Measurements from ENCODE around the gene FADS6. TPM values are rescaled to one million over a fixed set of nuclear protein-coding genes. Genes with fewer than 3 reads are reported as not detected.
"Not testable (repeated sequence)": the region's sequence is repeated elsewhere in the genome, so short reads cannot be mapped to it uniquely, and the experiment has no call there.

FADS6 gene
- total RNA-seq, 2 experiments from 2014 or later: not detected

DNA sequence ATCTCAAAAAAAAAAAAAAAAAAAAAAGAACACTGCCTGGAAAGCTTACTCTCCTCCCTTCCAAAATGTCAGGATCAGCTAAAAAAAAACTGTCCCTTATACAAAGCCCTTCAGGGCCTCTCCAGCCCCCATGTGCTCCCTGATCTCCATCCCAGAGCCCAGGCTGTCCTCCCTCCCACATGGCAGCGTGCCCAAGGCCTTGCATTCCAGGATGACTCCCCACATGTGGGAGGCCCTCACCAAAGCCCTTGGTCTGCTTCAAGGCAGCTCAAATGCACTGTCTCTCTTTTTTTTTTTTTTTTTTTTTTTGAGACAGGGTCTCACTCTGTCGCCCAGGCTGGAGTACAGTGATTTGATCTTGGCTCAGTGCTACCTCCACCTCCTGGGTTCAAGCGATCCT lies 22.9 kb downstream of the FADS6 start:
- peaks cover 23% of the 10 kb centered on the region for H3K4me1 Mint-ChIP-seq (ENCODE audit: low read depth)
- H3K36me3 Mint-ChIP-seq: peaks cover 2% of the 10 kb centered on the region
- ChIA-PET POLR2A (no interaction called here), CTCF (interaction anchor here (1.4 to 5.4 kb wide), 2 partner anchors 9 to 133 kb away, joined by 3 to 42 read pairs; partner anchors contain the start of genes GRIN2C and RAB37)
- no peak for DNase-seq
- H3K27ac Mint-ChIP-seq: no peak overlapping the region
- intact Hi-C loops (cut with micrococcal nuclease): loop anchor here (5.0 kb wide), 1 partner anchor 312 kb away; the partner anchor contains the start of gene SUMO2
- H3K9me3 Mint-ChIP-seq: no peaks in the 10 kb centered on the region
- H3K27me3 Mint-ChIP-seq: no peaks in the 10 kb centered on the region
- no peak overlapping the region for H3K4me3 Mint-ChIP-seq

GRCh38 chr17:74870028-74870427 lies 23.4 kb downstream of the FADS6 start:
- intact Hi-C loops (cut with micrococcal nuclease): loop anchor here (5.0 kb wide), 1 partner anchor 312 kb away; the partner anchor contains the start of gene SUMO2
- H3K9me3 Mint-ChIP-seq, H3K4me3 Mint-ChIP-seq, DNase-seq, H3K27ac Mint-ChIP-seq, H3K27me3 Mint-ChIP-seq, H3K36me3 Mint-ChIP-seq, POLR2A ChIA-PET: not testable (repeated sequence)
- H3K4me1 Mint-ChIP-seq (ENCODE audit: low read depth): peaks cover 20% of the 10 kb centered on the region
- CTCF ChIA-PET: interaction anchor here (0.6 to 5.4 kb wide), 4 partner anchors 9 to 133 kb away, joined by 3 to 42 read pairs (median 4); partner anchors contain the start of genes GRIN2C and RAB37

GRCh38 chr17:74868908-74869255 lies 24.6 kb downstream of the FADS6 start:
- DNase-seq: no peak
- H3K36me3 Mint-ChIP-seq: peaks cover 2% of the 10 kb centered on the region
- CTCF ChIA-PET: interaction anchor here (0.8 to 5.4 kb wide), 5 partner anchors 8 to 212 kb away, joined by 3 to 42 read pairs (median 4); partner anchors contain the start of gene GRIN2C
- no peaks in the 10 kb centered on the region for H3K27me3 Mint-ChIP-seq
- POLR2A ChIA-PET: no interaction called here
- peaks cover 21% of the 10 kb centered on the region for H3K4me1 Mint-ChIP-seq (ENCODE audit: low read depth)
- intact Hi-C loops (cut with micrococcal nuclease): no loop called here
- H3K9me3 Mint-ChIP-seq: no peaks in the 10 kb centered on the region
- no peak overlapping the region for H3K4me3 Mint-ChIP-seq
- H3K27ac Mint-ChIP-seq: no peak overlapping the region

DNA sequence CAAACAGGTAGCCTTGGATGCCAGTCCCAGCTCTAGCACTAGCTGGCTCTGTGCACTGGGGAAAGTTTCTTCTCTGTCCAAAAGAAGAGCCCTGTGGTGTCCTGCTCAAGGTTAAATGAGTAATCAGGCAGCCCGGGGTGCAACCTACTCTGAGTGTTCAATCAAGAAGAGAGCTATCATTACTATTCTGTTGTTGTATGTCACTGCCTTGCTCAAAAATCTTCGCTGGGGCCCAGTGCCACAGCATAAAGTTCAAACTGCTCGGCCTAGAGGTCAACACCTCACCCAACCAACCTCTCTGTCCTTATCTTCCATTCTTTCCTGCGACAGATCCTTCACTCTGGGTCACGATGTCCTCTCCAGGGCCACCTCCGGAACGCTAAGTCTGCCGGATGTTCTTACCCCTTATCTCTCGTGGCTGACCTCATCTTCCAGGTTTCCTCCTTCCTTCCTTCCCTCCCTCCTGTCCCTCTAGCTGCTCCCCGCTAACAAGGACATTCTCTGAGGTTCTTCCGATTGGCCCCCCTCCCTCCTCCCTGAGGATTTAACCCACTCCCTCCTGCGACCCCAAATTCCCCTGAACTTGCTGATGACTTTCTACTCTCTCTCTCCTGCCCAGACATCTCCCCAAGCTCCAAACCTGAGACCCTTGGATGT lies 25.1 kb downstream of the FADS6 start:
- H3K27ac Mint-ChIP-seq: no peak overlapping the region
- no peaks in the 10 kb centered on the region for H3K27me3 Mint-ChIP-seq
- peaks cover 2% of the 10 kb centered on the region for H3K36me3 Mint-ChIP-seq
- POLR2A ChIA-PET: no interaction called here
- H3K4me3 Mint-ChIP-seq: no peak overlapping the region
- DNase-seq: no peak
- no peaks in the 10 kb centered on the region for H3K9me3 Mint-ChIP-seq
- CTCF ChIA-PET: interaction anchor here (0.8 to 5.4 kb wide), 6 partner anchors 7 to 211 kb away, joined by 3 to 42 read pairs (median 4); partner anchors contain the start of gene GRIN2C
- intact Hi-C loops (cut with micrococcal nuclease): no loop called here
- H3K4me1 Mint-ChIP-seq (ENCODE audit: low read depth): peaks cover 19% of the 10 kb centered on the region

DNA sequence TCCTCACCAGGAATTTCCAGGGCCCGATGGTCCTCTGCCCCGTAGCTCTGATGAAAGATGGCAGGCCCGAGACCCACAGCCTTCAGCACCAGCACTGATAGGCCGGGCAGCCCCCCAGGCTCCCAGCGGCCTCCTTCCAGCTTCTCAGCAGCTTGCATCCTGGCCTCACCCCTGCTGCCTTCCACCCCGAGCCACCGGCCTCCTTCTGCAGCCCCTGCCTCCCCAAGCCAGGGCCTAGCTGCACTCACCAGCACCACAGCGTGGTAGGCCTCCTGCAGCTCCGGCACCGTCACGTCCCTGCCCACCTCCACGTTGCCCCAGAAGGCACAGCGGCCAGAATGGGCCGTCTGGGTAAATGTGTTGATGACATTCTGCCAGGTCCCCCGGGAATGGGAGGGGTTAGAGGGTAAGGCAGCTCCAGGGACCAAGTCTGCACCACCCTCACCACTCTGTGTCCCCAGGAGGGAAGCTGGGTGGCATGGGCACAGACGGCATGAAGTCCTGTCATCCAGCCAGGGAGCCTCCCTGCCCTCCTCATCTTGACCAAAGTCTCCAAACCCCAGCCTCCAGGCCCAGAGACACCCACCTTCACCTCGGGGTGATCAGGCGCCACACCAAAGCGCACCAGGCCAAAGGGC lies 27.1 kb downstream of the FADS6 start:
- no peak overlapping the region for H3K27ac Mint-ChIP-seq
- ChIA-PET CTCF (interaction anchor here (0.6 to 11.9 kb wide), 17 partner anchors 10 to 1311 kb away, joined by 3 to 123 read pairs (median 5); partner anchors contain the start of gene RAB37), POLR2A (interaction anchor here (1.2 kb wide), 1 partner anchor 124 kb away, joined by 4 read pairs; no protein-coding TSS in a partner anchor)
- no peak overlapping the region for H3K4me3 Mint-ChIP-seq
- peaks cover 7% of the 10 kb centered on the region for H3K27me3 Mint-ChIP-seq
- H3K9me3 Mint-ChIP-seq: no peaks in the 10 kb centered on the region
- H3K36me3 Mint-ChIP-seq: no peaks in the 10 kb centered on the region
- H3K4me1 Mint-ChIP-seq (ENCODE audit: low read depth): peaks cover 7% of the 10 kb centered on the region
- DNase-seq: no peak
- intact Hi-C loops (cut with micrococcal nuclease): no loop called here

DNA sequence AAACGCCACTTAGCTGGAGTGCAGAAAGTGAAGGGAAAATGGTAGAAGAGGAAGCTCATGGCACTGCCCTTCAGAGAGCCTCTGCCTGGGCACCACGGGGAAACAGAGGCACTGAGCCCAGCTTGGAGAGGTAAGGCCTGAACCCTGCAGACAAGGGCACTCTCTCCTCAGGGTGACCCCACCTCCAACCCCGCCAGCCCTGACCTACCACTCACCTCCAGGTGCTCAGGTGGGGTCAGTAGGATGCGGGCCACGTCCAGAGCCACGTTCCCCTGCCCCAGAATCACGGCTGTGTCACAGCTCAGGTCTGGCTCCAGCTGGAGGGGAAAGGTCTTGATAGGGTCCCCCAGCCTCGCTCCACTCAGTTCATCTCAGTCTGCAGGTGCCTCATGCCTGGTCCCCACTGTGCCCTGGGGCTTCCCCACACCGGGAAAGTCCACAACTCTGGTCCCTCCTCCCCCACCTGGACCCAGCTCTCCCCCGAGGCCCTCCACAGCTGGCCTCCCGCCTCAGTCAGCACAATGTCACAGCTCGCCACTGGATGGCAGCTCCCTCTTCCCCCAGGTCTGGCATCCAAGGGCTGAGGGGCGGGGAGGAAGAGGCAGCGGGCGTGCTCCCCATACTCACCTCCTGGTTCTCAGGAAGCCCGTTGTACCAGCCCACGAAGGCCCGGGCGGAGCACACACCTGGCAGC lies 27.8 kb downstream of the FADS6 start:
- no peak overlapping the region for H3K27ac Mint-ChIP-seq
- H3K4me3 Mint-ChIP-seq: no peak overlapping the region
- peaks cover 12% of the 10 kb centered on the region for H3K27me3 Mint-ChIP-seq
- POLR2A ChIA-PET: interaction anchor here (1.2 kb wide), 1 partner anchor 124 kb away, joined by 4 read pairs; no protein-coding TSS in a partner anchor
- CTCF ChIA-PET: interaction anchor here (0.5 to 11.9 kb wide), 22 partner anchors 7 to 532 kb away, joined by 3 to 123 read pairs (median 5); partner anchors contain the start of genes FDXR, NAT9 and RAB37
- DNase-seq: no peak
- H3K9me3 Mint-ChIP-seq: no peaks in the 10 kb centered on the region
- peaks cover 7% of the 10 kb centered on the region for H3K4me1 Mint-ChIP-seq (ENCODE audit: low read depth)
- H3K36me3 Mint-ChIP-seq: no peaks in the 10 kb centered on the region
- intact Hi-C loops (cut with micrococcal nuclease): loop anchor here (1.0 to 2.0 kb wide), 2 partner anchors 74 to 209 kb away; no protein-coding TSS in a partner anchor

- Mint-ChIP-seq H3K9me3 (no peaks in the 10 kb centered on the region), H3K4me3 (no peak overlapping the region), H3K27me3 (peaks cover 16% of the 10 kb centered on the region), H3K36me3 (no peaks in the 10 kb centered on the region), H3K4me1 (ENCODE audit: low read depth) (peaks cover 12% of the 10 kb centered on the region), H3K27ac (no peak overlapping the region)
- peak; percentile 81 for DNase-seq
- intact Hi-C loops (cut with micrococcal nuclease): loop anchor here (1.0 to 5.0 kb wide), 3 partner anchors 74 to 208 kb away; no protein-coding TSS in a partner anchor
- ChIA-PET POLR2A (interaction anchor here (1.2 kb wide), 1 partner anchor 123 kb away, joined by 4 read pairs; no protein-coding TSS in a partner anchor), CTCF (interaction anchor here (0.5 to 11.9 kb wide), 20 partner anchors 8 to 531 kb away, joined by 3 to 123 read pairs (median 5); partner anchors contain the start of genes FDXR, NAT9 and RAB37)
Observed at GRCh38 chr17:74864866-74865395, 28.5 kb downstream of the FADS6 start.

GRCh38 chr17:74864297-74864865 lies 29.1 kb downstream of the FADS6 start:
- ChIA-PET POLR2A (interaction anchor here (1.1 kb wide), 1 partner anchor 12 kb away, joined by 3 read pairs; no protein-coding TSS in a partner anchor), CTCF (interaction anchor here (1.0 to 11.9 kb wide), 10 partner anchors 9 to 207 kb away, joined by 3 to 123 read pairs (median 22); partner anchors contain the start of genes FDXR and NAT9)
- intact Hi-C loops (cut with micrococcal nuclease): loop anchor here (2.0 to 5.0 kb wide), 2 partner anchors 122 to 208 kb away; no protein-coding TSS in a partner anchor
- Mint-ChIP-seq H3K4me3 (no peak overlapping the region), H3K4me1 (ENCODE audit: low read depth) (peaks cover 12% of the 10 kb centered on the region), H3K27ac (no peak overlapping the region), H3K36me3 (no peaks in the 10 kb centered on the region), H3K9me3 (no peaks in the 10 kb centered on the region), H3K27me3 (peaks cover 16% of the 10 kb centered on the region)
- no peak for DNase-seq

DNA sequence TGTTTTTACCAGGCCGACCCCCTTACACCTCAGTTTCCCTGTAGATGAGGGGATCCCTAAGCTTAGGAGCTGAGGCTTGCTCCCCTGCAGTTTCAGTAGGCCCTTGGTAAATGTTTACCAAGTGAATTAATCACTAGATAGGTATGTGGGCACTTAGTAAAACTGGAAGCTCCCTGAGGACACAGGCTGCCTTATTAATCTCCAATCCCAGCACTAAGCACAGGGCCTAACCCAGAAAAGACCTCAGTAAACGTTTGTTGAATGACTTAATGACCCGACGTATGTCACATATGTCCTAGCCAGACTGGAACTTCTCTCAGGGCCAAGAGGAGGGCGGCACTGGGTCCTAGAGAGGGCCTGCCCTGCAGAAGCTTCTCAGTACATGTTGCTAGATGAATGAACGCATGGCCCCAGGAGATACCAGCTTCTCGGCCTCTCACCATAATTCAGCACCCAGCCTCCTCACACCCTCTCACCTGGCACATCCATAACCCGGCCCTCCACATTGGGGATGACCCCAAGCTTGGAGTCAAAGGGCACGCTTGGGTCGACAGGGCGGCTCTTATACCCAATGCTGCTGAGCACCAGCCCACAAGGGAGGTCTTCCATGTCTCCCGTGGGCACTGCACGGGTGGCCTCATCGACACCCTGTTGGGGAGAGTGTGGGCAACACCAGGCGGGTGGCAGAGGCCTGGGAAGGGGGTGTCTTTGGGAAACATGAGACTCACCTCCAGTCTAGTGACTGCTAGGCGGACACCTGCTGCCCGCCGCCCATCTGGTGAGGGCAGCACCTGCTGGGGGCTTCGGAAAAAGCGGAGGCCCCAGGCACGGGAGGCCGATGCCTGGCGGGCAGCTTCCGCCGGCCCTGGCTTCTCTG lies 29.8 kb downstream of the FADS6 start:
- ChIA-PET CTCF (interaction anchor here (1.0 to 11.9 kb wide), 15 partner anchors 9 to 212 kb away, joined by 3 to 123 read pairs (median 21); partner anchors contain the start of gene FDXR), POLR2A (interaction anchor here (0.6 to 2.5 kb wide), 3 partner anchors 10 to 496 kb away, joined by 3 to 12 read pairs (median 3); partner anchors contain the start of gene FDXR)
- peaks cover 16% of the 10 kb centered on the region for H3K4me1 Mint-ChIP-seq (ENCODE audit: low read depth)
- H3K9me3 Mint-ChIP-seq: no peaks in the 10 kb centered on the region
- intact Hi-C loops (cut with micrococcal nuclease): loop anchor here (2.0 to 5.0 kb wide), 2 partner anchors 121 to 207 kb away; no protein-coding TSS in a partner anchor
- no peaks in the 10 kb centered on the region for H3K36me3 Mint-ChIP-seq
- peaks cover 22% of the 10 kb centered on the region for H3K27me3 Mint-ChIP-seq
- H3K27ac Mint-ChIP-seq: no peak overlapping the region
- no peak overlapping the region for H3K4me3 Mint-ChIP-seq
- no peak for DNase-seq

DNA sequence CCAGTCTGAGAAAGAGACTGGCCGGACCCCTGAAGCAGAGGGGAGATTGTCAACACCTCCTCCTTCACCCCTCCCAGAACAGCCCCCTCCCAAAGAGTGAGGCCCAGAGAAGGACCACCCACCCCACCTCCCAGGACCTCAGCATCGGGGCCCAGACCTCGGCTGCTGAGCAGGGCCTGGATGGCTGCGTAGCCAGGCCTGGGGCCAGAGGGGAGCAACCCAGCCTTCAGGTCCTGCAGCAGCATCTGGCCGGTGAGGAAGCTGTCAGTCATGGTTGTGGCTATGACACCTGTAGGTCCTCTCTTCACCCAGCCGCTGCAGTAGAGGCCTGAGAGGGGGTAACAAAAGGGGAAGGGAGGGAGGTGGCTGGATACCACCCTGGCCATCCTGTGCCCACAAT lies 30.5 kb downstream of the FADS6 start:
- Mint-ChIP-seq H3K4me1 (ENCODE audit: low read depth) (peaks cover 16% of the 10 kb centered on the region), H3K27ac (no peak overlapping the region), H3K4me3 (no peak overlapping the region), H3K27me3 (peaks cover 26% of the 10 kb centered on the region), H3K9me3 (no peaks in the 10 kb centered on the region), H3K36me3 (no peaks in the 10 kb centered on the region)
- ChIA-PET POLR2A (interaction anchor here (0.6 to 2.5 kb wide), 2 partner anchors 10 to 497 kb away, joined by 3 to 12 read pairs; partner anchors contain the start of gene FDXR), CTCF (interaction anchor here (0.7 to 11.9 kb wide), 32 partner anchors 8 to 297 kb away, joined by 3 to 123 read pairs (median 6); partner anchors contain the start of genes FDXR, NAT9 and RAB37)
- DNase-seq: no peak
- intact Hi-C loops (cut with micrococcal nuclease): loop anchor here (5.0 kb wide), 1 partner anchor 121 kb away; no protein-coding TSS in a partner anchor

Measured in activated CD4-positive, alpha-beta memory T cell treated with anti-CD3 and anti-CD28 coated beads for 36 hours (primary cell).